ENCODE measurements around the gene ITIH1. TPM values are rescaled to one million over a fixed set of nuclear protein-coding genes. Genes with fewer than 3 reads are reported as not detected.

The ITIH1 gene
- total RNA-seq, 1 experiment from 2014 or later = not detected

GRCh38 chr3:52770496-52771333 lies 6.7 kb upstream of the ITIH1 start, which contains the start of gene NEK4:
TSS of gene NEK4 (minus strand) at chr3:52770940. CDS start at chr3:52770746, 194 bp downstream.
- peaks cover 13% of the 10 kb centered on the region for H3K4me1 ChIP-seq (ENCODE audit: insufficient read depth, low read length)
- H3K79me2 ChIP-seq (ENCODE audit: low read length) = peaks cover 32% of the 10 kb centered on the region
- ATAC-seq (peak; percentile 99), DNase-seq (peak; percentile 95)
- H3F3A ChIP-seq (ENCODE audit: low read length, unreplicated experiment) = no peaks in the 10 kb centered on the region
- H2AFZ ChIP-seq (ENCODE audit: low read length) = peak within 1 kb of the TSS; percentile 93
- H3K9ac ChIP-seq (ENCODE audit: low read length) = peak within 1 kb of the TSS; percentile 85
- H3K4me2 ChIP-seq (ENCODE audit: low read length) = peak within 1 kb of the TSS; percentile 98
- H4K20me1 ChIP-seq (ENCODE audit: low read length) = no peaks in the 10 kb centered on the region
- H3K36me3 ChIP-seq (ENCODE audit: low read depth, low read length) = peaks cover 10% of the 10 kb centered on the region; the same call in 1 of the 2 replicates
- H3K27me3 ChIP-seq (ENCODE audit: low read length) = no peaks in the 10 kb centered on the region
- no TSS peak for BruUV-seq (replicated peaks)
- peak within 1 kb of the TSS; percentile 33; the same call in 1 of the 2 replicates for H3K27ac ChIP-seq (ENCODE audit: low read length)
- POLR2A ChIA-PET (ENCODE audit: unreplicated experiment) = interaction anchor here (0.5 to 0.6 kb wide), 3 partner anchors 17 to 1087 kb away, joined by 3 to 6 read pairs (median 5); no protein-coding TSS in a partner anchor
- H3K9me3 ChIP-seq (ENCODE audit: low read length) = no peaks in the 10 kb centered on the region
- peak within 1 kb of the TSS; percentile 83 for H3K4me3 ChIP-seq (ENCODE audit: low read length)
- CTCF ChIA-PET = interaction anchor here (0.6 kb wide), 1 partner anchor 143 kb away, joined by 3 read pairs; no protein-coding TSS in a partner anchor
- intact Hi-C loops (cut with micrococcal nuclease) = loop anchor here (10.0 kb wide), 1 partner anchor 294 kb away; no protein-coding TSS in a partner anchor
- no peaks in the 10 kb centered on the region for H3K9me2 ChIP-seq (replicated peaks; ENCODE audit: low read length)
- TF ChIP-seq CTCF (conservative IDR thresholded peaks at IDR 0.05; ENCODE audit: low read depth, low read length) = no peak
- TF ChIP-seq EZH2 (IDR thresholded peaks at IDR 0.05; ENCODE audit: low read length, unreplicated experiment) = no peak
- no peak for TF ChIP-seq EZH2phosphoT487 (IDR thresholded peaks at IDR 0.05; ENCODE audit: borderline replicate concordance, low read length)

- H3K4me3 ChIP-seq (ENCODE audit: low read length) = peak overlapping the region; percentile 83
- intact Hi-C loops (cut with micrococcal nuclease) = loop anchor here (10.0 kb wide), 1 partner anchor 293 kb away; no protein-coding TSS in a partner anchor
- TSS peak; percentile 99 for BruUV-seq (replicated peaks)
- H3K79me2 ChIP-seq (ENCODE audit: low read length) = peaks cover 32% of the 10 kb centered on the region
- H2AFZ ChIP-seq (ENCODE audit: low read length) = peak overlapping the region; percentile 93
- ChIA-PET CTCF (interaction anchor here (0.6 kb wide), 1 partner anchor 142 kb away, joined by 3 read pairs; no protein-coding TSS in a partner anchor), POLR2A (ENCODE audit: unreplicated experiment) (interaction anchor here (0.6 kb wide), 1 partner anchor 17 kb away, joined by 6 read pairs; no protein-coding TSS in a partner anchor)
- H3K9me2 ChIP-seq (replicated peaks; ENCODE audit: low read length) = no peaks in the 10 kb centered on the region
- H3K4me1 ChIP-seq (ENCODE audit: insufficient read depth, low read length) = peaks cover 13% of the 10 kb centered on the region
- no peaks in the 10 kb centered on the region for H3K9me3 ChIP-seq (ENCODE audit: low read length)
- peak overlapping the region; percentile 98 for H3K4me2 ChIP-seq (ENCODE audit: low read length)
- peak; percentile 7 for ATAC-seq
- TF ChIP-seq CTCF (conservative IDR thresholded peaks at IDR 0.05; ENCODE audit: low read depth, low read length) (no peak), EZH2phosphoT487 (IDR thresholded peaks at IDR 0.05; ENCODE audit: borderline replicate concordance, low read length) (no peak), EZH2 (IDR thresholded peaks at IDR 0.05; ENCODE audit: low read length, unreplicated experiment) (no peak)
- no peak for DNase-seq
- H3F3A ChIP-seq (ENCODE audit: low read length, unreplicated experiment) = no peaks in the 10 kb centered on the region
- no peaks in the 10 kb centered on the region for H3K27me3 ChIP-seq (ENCODE audit: low read length)
- H3K27ac ChIP-seq (ENCODE audit: low read length) = peak overlapping the region; percentile 33; the same call in 1 of the 2 replicates
- H3K36me3 ChIP-seq (ENCODE audit: low read depth, low read length) = peaks cover 5% of the 10 kb centered on the region; the same call in 1 of the 2 replicates
- no peaks in the 10 kb centered on the region for H4K20me1 ChIP-seq (ENCODE audit: low read length)
- peak overlapping the region; percentile 85 for H3K9ac ChIP-seq (ENCODE audit: low read length)
These were observed 6.1 kb upstream of the ITIH1 start for GRCh38 chr3:52771334-52771681.

Measured in PC-3 (cell line).